GM12878 (cell line): ENCODE results near the gene OVCA2. TPM values are rescaled to one million over a fixed set of nuclear protein-coding genes. Genes with fewer than 3 reads are reported as not detected.

Experiments
- ATAC-seq: fragments of 200-7000 bp; cut with Tn5 transposase; 3 replicates; pipeline ENCODE4 v1.9.1; 2020; ENCODE audit warnings: mild to moderate bottlenecking, moderate library complexity
- BruUV-seq: library from RNA; stranded (reverse); fragments of 400-500 nt; replicated peaks from 2 replicates; lab custom pipeline; 2021; lab: Mats Ljungman, UMichigan
- CTCF ChIA-PET: fragments of 300-600 bp; sonication (Branson Sonifier 250); formaldehyde crosslinking; extraction: SDS; loops from one replicate; lab custom pipeline; 2021; ENCODE audit warnings: inconsistent platforms; lab: Yijun Ruan, JAX
- POLR2A ChIA-PET: fragments of 350-600 bp; formaldehyde crosslinking; extraction: SDS; loops from one replicate; lab custom pipeline; 2021; ENCODE audit warnings: inconsistent platforms; lab: Charles Lee
- RAD21 ChIA-PET: fragments of 300-600 bp; sonication (Branson Sonifier 250); formaldehyde crosslinking; loops from one replicate; lab custom pipeline; 2023; ENCODE audit warnings: antibody characterized with exemption; ENCODE audit not compliant: unreplicated experiment; lab: Charles Lee
- SMC1A ChIA-PET: fragments of 300-600 bp; sonication (Branson Sonifier 250); formaldehyde crosslinking; loops from one replicate; lab custom pipeline; 2023; ENCODE audit not compliant: unreplicated experiment, uncharacterized antibody; lab: Charles Lee
- DNase-seq: peaks from one replicate; pipeline ENCODE4 v3.0.0-alpha.2; 2011; ENCODE audit warnings: low read depth, low spot score
- FAIRE-seq: peaks from 3 replicates; lab custom pipeline; 2011; peaks lifted over from hg19 to GRCh38; lab: Jason Lieb, UNC
- H2AFZ ChIP-seq: 2 replicates; pipeline ENCODE4 v1.6.0; 2011; ENCODE audit warnings: low read depth, low read length, control low read depth; ENCODE audit not compliant: control insufficient read depth
- H3K27ac ChIP-seq: 2 replicates; pipeline ENCODE4 v1.5.1; 2011; ENCODE audit warnings: control low read depth; ENCODE audit not compliant: control insufficient read depth, insufficient read depth
- H3K27me3 ChIP-seq, 2 experiments: replicated peaks in 1 of 2; 2 replicates each; pipeline versions ENCODE4 v1.6.0 to v1.6.1; 2011; ENCODE audit warnings: low read length in 1 of 2; ENCODE audit not compliant: control insufficient read depth in 2 of 2, insufficient read depth in 2 of 2
- H3K36me3 ChIP-seq, 2 experiments: 2 replicates each; pipeline ENCODE4 v1.5.1; 2011; ENCODE audit warnings: low read length in 1 of 2; ENCODE audit not compliant: control insufficient read depth in 2 of 2, insufficient read depth in 2 of 2
- H3K4me1 ChIP-seq: 2 replicates; pipeline ENCODE4 v1.6.1; 2011; ENCODE audit warnings: mild to moderate bottlenecking, low read length, moderate library complexity, mixed read lengths; ENCODE audit not compliant: control insufficient read depth, insufficient read depth
- H3K4me2 ChIP-seq: 2 replicates; pipeline ENCODE4 v1.6.0; 2011; ENCODE audit warnings: control low read depth; ENCODE audit not compliant: control insufficient read depth, insufficient read depth
- H3K4me3 ChIP-seq: fragments of 200-600 bp; sonication (generic); 2 replicates; pipeline ENCODE4 v1.5.1; 2016
- H3K79me2 ChIP-seq: 2 replicates; pipeline ENCODE4 v1.6.0; 2011; ENCODE audit warnings: low read length; ENCODE audit not compliant: control insufficient read depth, insufficient read depth
- H3K9ac ChIP-seq: 2 replicates; pipeline ENCODE4 v1.8.0; 2011; ENCODE audit warnings: low read length, control low read depth, mixed read lengths; ENCODE audit not compliant: control insufficient read depth, insufficient read depth
- H3K9me3 ChIP-seq: replicated peaks from 3 replicates; pipeline ENCODE4 v1.5.1; 2011; ENCODE audit warnings: mild to moderate bottlenecking, low read length; ENCODE audit not compliant: control insufficient read depth, insufficient read depth
- H4K20me1 ChIP-seq: 2 replicates; pipeline ENCODE4 v1.6.0; 2011; ENCODE audit not compliant: control insufficient read depth, insufficient read depth
- ASH2L ChIP-seq: fragments of 300-600, 200-600 bp; sonication (generic); IDR thresholded peaks from 2 replicates; pipeline ENCODE4 v1.6.1; 2017; ENCODE audit warnings: low read depth, mild to moderate bottlenecking, borderline replicate concordance
- ATF3 ChIP-seq: IDR thresholded peaks from 2 replicates; pipeline ENCODE4 v1.6.1; 2011; ENCODE audit warnings: low read depth, mild to moderate bottlenecking, low read length, moderate library complexity, borderline replicate concordance; ENCODE audit errors: extremely low read depth
- CREM ChIP-seq: IDR thresholded peaks from 2 replicates; pipeline ENCODE4 v1.6.1; 2014; ENCODE audit warnings: antibody characterized with exemption, low read depth
- EED ChIP-seq: sonication (generic); IDR thresholded peaks from 2 replicates; pipeline ENCODE4 v1.6.1; 2016; ENCODE audit warnings: antibody characterized with exemption, low read depth
- EP300 ChIP-seq, 2 experiments: fragments of 150-350 bp in 1 of 2; IDR thresholded peaks; 2 replicates each; pipeline ENCODE4 v1.6.1; 2011 to 2012; ENCODE audit warnings: low read depth in 2 of 2, low read length in 2 of 2, borderline replicate concordance in 1 of 2, improper control_type of control experiment in 1 of 2, inconsistent platforms in 1 of 2; ENCODE audit not compliant: control insufficient read depth in 1 of 2
- HDGF ChIP-seq: fragments of 450-650 bp; IDR thresholded peaks from 2 replicates; pipeline ENCODE4 v1.6.1; 2016; ENCODE audit warnings: antibody characterized with exemption
- JUND ChIP-seq: IDR thresholded peaks from 2 replicates; pipeline ENCODE4 v1.6.1; 2012; ENCODE audit warnings: low read depth, mild to moderate bottlenecking, low read length, improper control_type of control experiment, moderate library complexity
- POLR2A ChIP-seq: IDR thresholded peaks from 2 replicates; pipeline ENCODE4 v1.6.1; 2011; ENCODE audit warnings: low read depth, mild to moderate bottlenecking, low read length
- POLR2AphosphoS2 ChIP-seq: IDR thresholded peaks from 2 replicates; pipeline ENCODE4 v1.6.1; 2011; ENCODE audit warnings: low read depth, mild to moderate bottlenecking, low read length, improper control_type of control experiment, moderate library complexity
- RBBP5 ChIP-seq: fragments of 200-600 bp; sonication (generic); conservative IDR thresholded peaks from 2 replicates; pipeline ENCODE4 v1.6.1; 2016
- SMAD5 ChIP-seq: IDR thresholded peaks from 2 replicates; pipeline ENCODE4 v1.6.1; 2016; ENCODE audit warnings: antibody characterized with exemption, low read depth
- STAT3 ChIP-seq: IDR thresholded peaks from 2 replicates; pipeline ENCODE4 v1.6.1; 2011; ENCODE audit warnings: low read depth, low read length, improper control_type of control experiment
- SUZ12 ChIP-seq: fragments of 200-600 bp; sonication (generic); IDR thresholded peaks from one replicate; pipeline ENCODE4 v1.6.1; 2018; ENCODE audit warnings: antibody characterized with exemption, mild to moderate bottlenecking; ENCODE audit not compliant: unreplicated experiment
- TAF1 ChIP-seq: IDR thresholded peaks from 2 replicates; pipeline ENCODE4 v1.6.1; 2011; ENCODE audit warnings: mild to moderate bottlenecking, low read depth, low read length, borderline replicate concordance
- YY1 ChIP-seq: IDR thresholded peaks from 2 replicates; pipeline ENCODE4 v1.6.1; 2011; ENCODE audit warnings: low read depth, mild to moderate bottlenecking, low read length
- ZNF687 ChIP-seq: fragments of 450-650 bp; IDR thresholded peaks from 2 replicates; pipeline ENCODE4 v1.6.1; 2017; ENCODE audit warnings: mild to moderate bottlenecking, moderate library complexity
- WGBS: methylation state at CpG from one replicate; pipeline ENCODE4 v1.1.6; 2016; ENCODE audit warnings: low lambda C conversion rate; ENCODE audit not compliant: insufficient replicate concordance, insufficient coverage; ENCODE audit errors: missing lambda C conversion rate; 5-methylcytosine and 5-hydroxymethylcytosine counted together
- in situ Hi-C: fragments of 300-500 bp; cut with MboI; formaldehyde crosslinking; loops from 9 replicates; pipeline ENCODE4 v1.14.3; 2018; ENCODE audit warnings: mixed read lengths
- intact Hi-C: fragments of 100-400 bp; cut with micrococcal nuclease; formaldehyde crosslinking; loops from one replicate; pipeline ENCODE4 v1.14.2; 2022; ENCODE audit not compliant: unreplicated experiment
- polyA plus RNA-seq, 11 experiments: library from polyadenylated mRNA; depleted of rRNA in 4 of 11; unstranded in 6 of 11; stranded (reverse) in 5 of 11; fragments of >200 nt; fragmentation: Nextera tagmentation in 4 of 11; fragmentation: Illumina TruSeq in 1 of 11; extraction: Ambion mirVana in 4 of 11; extraction: Trizol in 1 of 11; gene quantifications; 1 replicate in 1 of 11; 2 replicates in 10 of 11; pipeline versions ENCODE4 v1.2.1 to v1.2.3, GENCODE V29; 2011 to 2016; ENCODE audit warnings: inconsistent platforms in 2 of 11, missing spikeins in 2 of 11, low read depth in 1 of 11
- total RNA-seq, 4 experiments: library from RNA; depleted of rRNA in 3 of 4; stranded (reverse); fragments of >200 nt in 3 of 4; fragmentation: Illumina TruSeq in 1 of 4; extraction: Trizol in 1 of 4; gene quantifications; 2 replicates each; pipeline versions ENCODE4 v1.2.1 to v1.2.3, GENCODE V29; 2013 to 2021

Gene OVCA2
- total and polyA plus RNA-seq, 10 of the 15 experiments (the other 5 are each of a cell fraction or from before 2014, with no cell fraction given): 6.1 to 75.3 (median 40.7) TPM

DNA sequence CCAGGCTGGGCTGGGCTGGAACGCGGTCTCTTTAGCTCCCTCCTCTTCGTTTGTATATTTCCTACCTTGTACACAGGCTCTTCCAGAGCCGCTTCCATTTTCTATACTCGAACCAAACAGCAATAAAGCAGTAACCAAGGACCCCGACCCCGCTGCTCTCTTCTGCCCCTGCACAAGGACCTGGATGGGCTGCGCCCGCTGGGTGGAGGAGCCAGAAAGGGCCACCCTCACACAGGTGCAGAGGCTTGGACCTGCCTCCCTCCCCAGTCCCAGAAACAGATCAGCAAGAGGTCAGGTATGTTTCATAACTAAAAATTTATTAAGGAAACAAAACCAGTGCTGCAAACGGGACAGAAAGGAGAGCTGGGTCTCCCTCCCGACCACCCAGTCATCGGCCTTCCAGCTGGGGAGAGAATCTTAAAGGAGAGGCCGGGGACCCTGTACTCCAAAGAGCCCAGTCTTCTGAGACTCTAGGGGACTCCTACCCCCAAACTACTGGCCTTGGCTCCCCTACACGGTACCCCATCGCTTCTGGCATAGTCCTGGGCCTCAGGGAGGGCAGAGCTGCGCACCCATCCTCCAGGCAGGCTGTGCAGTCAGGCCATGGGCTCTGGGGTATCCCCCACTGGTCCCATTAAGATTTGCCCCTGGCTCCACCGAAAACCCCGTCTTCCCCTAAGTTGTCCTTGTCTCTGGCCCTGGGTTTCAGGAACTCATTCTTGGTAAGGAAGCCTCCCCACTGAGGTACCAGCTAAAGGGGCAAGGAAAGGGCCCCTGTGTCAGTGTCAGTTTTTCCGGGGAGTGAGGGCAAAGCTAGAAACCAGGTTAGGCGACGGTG, 17.9 kb downstream of the OVCA2 start:
- Histone ChIP-seq H3K4me1 (peaks cover 43% of the 10 kb centered on the region), H3K9ac (peak overlapping the region; percentile 80), H3K4me2 (peak overlapping the region; percentile 81), H3K4me3 (peak overlapping the region; percentile 95), H3K9me3 (no peaks in the 10 kb centered on the region; the same call in 2 of the 3 replicates), H3K36me3 (peaks cover 16 to 25% of the 10 kb centered on the region in 2 experiments), H3K27me3 (no peaks in the 10 kb centered on the region), H2AFZ (no peak overlapping the region), H4K20me1 (no peaks in the 10 kb centered on the region), H3K27ac (peak overlapping the region; percentile 84), H3K79me2 (peaks cover 55% of the 10 kb centered on the region)
- ATAC-seq (no peak), FAIRE-seq (no peak), DNase-seq (no peak)
- RAD21 ChIA-PET: interaction anchor here (1.0 to 8.4 kb wide), 9 partner anchors 10 to 276 kb away, joined by 3 to 271 read pairs (median 7); partner anchors contain the start of gene TSR1
- POLR2A ChIA-PET: interaction anchor here (0.6 to 2.3 kb wide), 8 partner anchors 9 to 338 kb away, joined by 3 to 11 read pairs (median 4); no protein-coding TSS in a partner anchor
- CTCF ChIA-PET: interaction anchor here (0.5 to 8.4 kb wide), 16 partner anchors 9 to 243 kb away, joined by 3 to 265 read pairs (median 5); no protein-coding TSS in a partner anchor
- TSS peak; percentile 22 for BruUV-seq
- WGBS: 82% methylated on average over 21 of the region's 21 CpGs
- no peak for TF ChIP-seq EP300 (IDR thresholded peaks at IDR 0.05; ENCODE audit: borderline replicate concordance in 1 of 2, control insufficient read depth in 1 of 2, low read depth in 2 of 2, low read length in 2 of 2)
- TF ChIP-seq POLR2AphosphoS2: 0 out of 2 replicates have a peak, but pooled peaks have one; percentile 1
- peak; percentile 77 for TF ChIP-seq POLR2A
- TF ChIP-seq ZNF687: no peak
- no peak for TF ChIP-seq CREM
- no peak for TF ChIP-seq ATF3
- no peak for TF ChIP-seq TAF1
- no peak for TF ChIP-seq HDGF
- 0 out of 2 replicates have a peak, but pooled peaks have one; percentile 20 for TF ChIP-seq SMAD5
- TF ChIP-seq EED: no peak
- TF ChIP-seq RBBP5: no peak
- TF ChIP-seq STAT3: no peak
- TF ChIP-seq YY1: 0 out of 2 replicates have a peak, but pooled peaks have one; percentile 21
- TF ChIP-seq JUND: no peak
- no peak for TF ChIP-seq ASH2L
- TF ChIP-seq SUZ12: no peak
- intact Hi-C loops (loop anchor here (5.0 kb wide), 1 partner anchor 33 kb away; no protein-coding TSS in a partner anchor), in situ Hi-C loops (loop anchor here (10.0 kb wide), 1 partner anchor 185 kb away; no protein-coding TSS in a partner anchor)
- SMC1A ChIA-PET: interaction anchor here (0.9 to 8.6 kb wide), 17 partner anchors 10 to 223 kb away, joined by 3 to 141 read pairs (median 7); no protein-coding TSS in a partner anchor
